Measurements from ENCODE around the gene MMS22L.

GRCh38 chr6:97141756-97142155 is 141.3 kb downstream of the MMS22L start:
- TF ChIP-seq CTCF (IDR thresholded peaks at IDR 0.05), result no peak
- TF ChIP-seq POLR2A (IDR thresholded peaks at IDR 0.05), result no peak

Data from Peyer's patch (tissue), 4 donors.